ENCODE results near the gene ACP3. TPM values are rescaled to one million over a fixed set of nuclear protein-coding genes. Genes with fewer than 3 reads are reported as not detected.

ACP3 gene
- total RNA-seq, 1 donor from 2014 or later = not detected

GRCh38 chr3:132279030-132279429 is 38.2 kb upstream of the ACP3 start:
- H3K4me1 Mint-ChIP-seq (ENCODE audit: low read depth, unreplicated experiment) = no peaks in the 10 kb centered on the region
- peaks cover 14% of the 10 kb centered on the region for H3K36me3 Mint-ChIP-seq (ENCODE audit: unreplicated experiment)
- H3K27ac Mint-ChIP-seq (ENCODE audit: unreplicated experiment) = no peak overlapping the region
- TF ChIP-seq, protein P1, sequence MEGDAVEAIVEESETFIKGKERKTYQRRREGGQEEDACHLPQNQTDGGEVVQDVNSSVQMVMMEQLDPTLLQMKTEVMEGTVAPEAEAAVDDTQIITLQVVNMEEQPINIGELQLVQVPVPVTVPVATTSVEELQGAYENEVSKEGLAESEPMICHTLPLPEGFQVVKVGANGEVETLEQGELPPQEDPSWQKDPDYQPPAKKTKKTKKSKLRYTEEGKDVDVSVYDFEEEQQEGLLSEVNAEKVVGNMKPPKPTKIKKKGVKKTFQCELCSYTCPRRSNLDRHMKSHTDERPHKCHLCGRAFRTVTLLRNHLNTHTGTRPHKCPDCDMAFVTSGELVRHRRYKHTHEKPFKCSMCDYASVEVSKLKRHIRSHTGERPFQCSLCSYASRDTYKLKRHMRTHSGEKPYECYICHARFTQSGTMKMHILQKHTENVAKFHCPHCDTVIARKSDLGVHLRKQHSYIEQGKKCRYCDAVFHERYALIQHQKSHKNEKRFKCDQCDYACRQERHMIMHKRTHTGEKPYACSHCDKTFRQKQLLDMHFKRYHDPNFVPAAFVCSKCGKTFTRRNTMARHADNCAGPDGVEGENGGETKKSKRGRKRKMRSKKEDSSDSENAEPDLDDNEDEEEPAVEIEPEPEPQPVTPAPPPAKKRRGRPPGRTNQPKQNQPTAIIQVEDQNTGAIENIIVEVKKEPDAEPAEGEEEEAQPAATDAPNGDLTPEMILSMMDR (IDR thresholded peaks at IDR 0.05; ENCODE audit: partially characterized antibody, unreplicated experiment) = no peak
- no peak for DNase-seq
- no peaks in the 10 kb centered on the region for H3K27me3 Mint-ChIP-seq (ENCODE audit: unreplicated experiment)
- no peak overlapping the region for H3K4me3 Mint-ChIP-seq (ENCODE audit: unreplicated experiment)
- H3K9me3 Mint-ChIP-seq (ENCODE audit: unreplicated experiment) = peaks cover 3% of the 10 kb centered on the region

DNA sequence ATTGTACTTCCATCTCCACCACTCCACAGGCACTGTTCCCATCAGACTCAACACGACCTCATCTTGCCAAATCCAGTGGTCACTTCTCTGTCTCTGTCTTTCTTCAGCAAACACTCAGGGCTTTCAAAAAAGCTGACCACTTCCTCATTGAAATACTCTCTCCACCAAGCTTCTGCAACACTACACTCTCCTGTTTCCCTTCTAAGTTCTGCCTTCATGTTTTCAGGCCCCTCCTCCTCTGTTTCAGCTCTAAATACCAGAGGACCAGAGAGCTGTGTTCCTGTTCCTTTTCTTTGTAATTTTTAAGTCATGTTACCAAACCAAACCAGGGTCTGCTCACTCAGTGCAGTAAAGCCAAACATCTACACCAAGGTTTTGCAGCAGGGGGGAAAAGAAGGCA is 33.8 kb upstream of the ACP3 start:
- Mint-ChIP-seq H3K9me3 (ENCODE audit: unreplicated experiment) (no peaks in the 10 kb centered on the region), H3K27me3 (ENCODE audit: unreplicated experiment) (no peaks in the 10 kb centered on the region), H3K4me3 (ENCODE audit: unreplicated experiment) (no peak overlapping the region), H3K4me1 (ENCODE audit: low read depth, unreplicated experiment) (no peaks in the 10 kb centered on the region), H3K36me3 (ENCODE audit: unreplicated experiment) (no peaks in the 10 kb centered on the region), H3K27ac (ENCODE audit: unreplicated experiment) (no peak overlapping the region)
- TF ChIP-seq, protein P1 (IDR thresholded peaks at IDR 0.05; ENCODE audit: partially characterized antibody, unreplicated experiment) = no peak
- DNase-seq = no peak

DNA sequence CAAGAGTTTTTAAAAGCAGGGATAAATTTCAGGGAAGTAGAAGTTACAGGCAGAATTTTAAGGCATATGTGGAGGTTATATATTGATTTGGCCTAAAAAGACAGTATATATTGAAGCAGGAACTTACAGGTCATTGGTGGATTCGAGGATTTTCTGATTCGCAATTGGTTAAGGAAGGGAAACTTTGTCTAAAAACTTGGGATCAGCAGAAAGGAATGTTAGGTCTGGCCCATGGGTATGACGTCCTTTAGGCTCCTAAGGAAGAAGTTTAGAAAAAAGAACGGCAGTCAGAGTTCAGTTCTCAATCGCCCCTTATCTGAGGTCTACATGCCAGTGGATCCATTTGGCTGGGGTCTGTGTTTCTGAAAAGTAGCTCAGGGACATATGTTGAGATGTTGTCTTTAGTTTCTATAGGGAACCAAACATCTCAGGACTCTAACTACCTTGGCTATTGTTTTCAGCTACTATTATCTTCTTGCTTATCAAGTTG is 33.2 kb upstream of the ACP3 start:
- Mint-ChIP-seq H3K4me1 (ENCODE audit: low read depth, unreplicated experiment) (no peaks in the 10 kb centered on the region), H3K27ac (ENCODE audit: unreplicated experiment) (no peak overlapping the region), H3K4me3 (ENCODE audit: unreplicated experiment) (no peak overlapping the region), H3K36me3 (ENCODE audit: unreplicated experiment) (no peaks in the 10 kb centered on the region), H3K27me3 (ENCODE audit: unreplicated experiment) (no peaks in the 10 kb centered on the region), H3K9me3 (ENCODE audit: unreplicated experiment) (no peaks in the 10 kb centered on the region)
- TF ChIP-seq, protein P1 (IDR thresholded peaks at IDR 0.05; ENCODE audit: partially characterized antibody, unreplicated experiment) = no peak
- no peak for DNase-seq

DNA sequence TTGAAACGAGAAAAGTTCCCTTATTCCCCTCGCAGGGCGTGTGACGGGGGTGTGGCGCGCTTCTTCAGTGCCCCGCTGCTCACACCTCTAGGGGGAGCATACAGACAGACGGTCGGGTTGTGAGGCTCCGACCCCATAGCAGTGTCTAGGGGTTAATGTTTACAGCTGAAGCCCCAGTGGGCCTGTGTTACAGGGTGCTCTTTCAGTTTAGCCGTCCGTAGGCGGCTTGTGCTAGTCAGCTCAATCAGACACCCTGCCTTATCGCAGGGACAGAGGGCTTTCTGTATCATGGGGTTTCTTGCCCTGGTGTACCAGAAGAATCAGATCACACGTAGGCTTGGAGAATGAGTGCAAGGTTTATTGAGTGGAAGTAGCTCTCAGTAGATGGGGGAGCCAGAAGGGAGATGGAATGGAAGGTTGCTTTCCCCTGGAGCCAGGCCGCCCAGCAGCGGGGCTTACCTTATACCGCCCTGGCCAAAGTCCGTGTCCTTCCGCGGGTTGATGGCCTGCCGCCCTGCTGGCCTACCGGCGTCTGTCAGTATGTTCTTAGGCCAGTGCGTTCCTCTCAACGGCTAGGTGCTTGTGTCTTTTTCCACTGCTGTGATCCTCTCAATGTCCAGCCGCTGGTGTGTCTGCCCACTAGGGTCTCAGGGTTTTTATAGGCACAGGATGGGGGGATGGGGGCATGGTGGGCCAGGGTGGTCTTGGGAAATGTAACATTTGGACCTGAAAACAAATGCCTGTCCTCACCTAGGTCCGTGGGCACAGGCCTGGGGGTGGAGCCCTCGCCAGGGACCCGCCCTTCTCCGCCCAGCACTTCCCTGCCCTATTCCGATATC is 32.2 kb upstream of the ACP3 start:
- DNase-seq = no peak
- no peak overlapping the region for H3K4me3 Mint-ChIP-seq (ENCODE audit: unreplicated experiment)

GRCh38 chr3:132285620-132285945 is 31.6 kb upstream of the ACP3 start:
- DNase-seq = no peak
- Mint-ChIP-seq H3K27ac (ENCODE audit: unreplicated experiment) (no peak overlapping the region), H3K4me3 (ENCODE audit: unreplicated experiment) (no peak overlapping the region), H3K9me3 (ENCODE audit: unreplicated experiment) (no peaks in the 10 kb centered on the region), H3K27me3 (ENCODE audit: unreplicated experiment) (no peaks in the 10 kb centered on the region), H3K4me1 (ENCODE audit: low read depth, unreplicated experiment) (no peaks in the 10 kb centered on the region), H3K36me3 (ENCODE audit: unreplicated experiment) (peaks cover 4% of the 10 kb centered on the region)
- TF ChIP-seq, protein P1 (IDR thresholded peaks at IDR 0.05; ENCODE audit: partially characterized antibody, unreplicated experiment) = no peak

More for the DNA sequence above, 32.2 kb upstream of the ACP3 start:
- TF ChIP-seq, protein P1 (IDR thresholded peaks at IDR 0.05; ENCODE audit: partially characterized antibody, unreplicated experiment) = no peak
- H3K27me3 Mint-ChIP-seq (ENCODE audit: unreplicated experiment) = no peaks in the 10 kb centered on the region
- H3K27ac Mint-ChIP-seq (ENCODE audit: unreplicated experiment) = no peak overlapping the region
- no peaks in the 10 kb centered on the region for H3K9me3 Mint-ChIP-seq (ENCODE audit: unreplicated experiment)
- peaks cover under 1% of the 10 kb centered on the region for H3K36me3 Mint-ChIP-seq (ENCODE audit: unreplicated experiment)
- no peaks in the 10 kb centered on the region for H3K4me1 Mint-ChIP-seq (ENCODE audit: low read depth, unreplicated experiment)
